ENCODE data around the gene SNAP47.

Gene SNAP47

DNA sequence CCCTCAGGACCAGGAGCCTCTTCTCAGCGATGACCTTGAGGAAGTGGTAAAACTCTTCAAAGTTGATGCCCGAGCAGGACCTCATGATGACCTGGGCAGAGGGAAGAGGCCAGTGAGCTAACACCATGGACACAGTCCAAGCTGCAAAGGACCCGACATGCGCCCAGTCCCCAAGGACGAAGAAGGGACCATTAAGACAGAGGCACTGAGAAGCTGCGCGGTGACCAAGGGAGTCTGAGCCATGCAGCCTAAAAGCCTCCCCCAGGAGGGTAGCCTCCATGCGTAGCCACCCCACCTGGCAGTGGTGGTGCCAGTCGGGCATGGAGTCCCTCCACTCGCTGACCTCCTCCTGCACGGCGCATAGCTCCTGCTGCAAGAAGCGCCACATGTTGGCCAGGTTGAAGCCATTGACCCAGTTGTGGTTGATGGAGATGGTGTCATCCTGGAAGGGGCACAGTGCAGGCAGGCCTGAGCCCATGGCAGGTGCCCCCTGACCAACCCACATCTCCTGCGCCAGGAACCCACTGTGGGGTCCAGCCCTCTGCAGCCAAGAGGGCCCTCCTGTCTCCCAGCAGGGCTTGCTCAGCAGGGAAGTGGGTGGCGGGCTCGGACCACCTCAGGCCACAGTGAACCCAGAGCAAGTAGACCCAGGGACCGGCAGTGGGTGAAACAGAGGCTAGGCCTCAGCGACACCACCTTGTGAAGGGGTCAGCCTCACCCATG, 2.5 kb upstream of the SNAP47 start:
- DNase-seq, result no peak

DNA sequence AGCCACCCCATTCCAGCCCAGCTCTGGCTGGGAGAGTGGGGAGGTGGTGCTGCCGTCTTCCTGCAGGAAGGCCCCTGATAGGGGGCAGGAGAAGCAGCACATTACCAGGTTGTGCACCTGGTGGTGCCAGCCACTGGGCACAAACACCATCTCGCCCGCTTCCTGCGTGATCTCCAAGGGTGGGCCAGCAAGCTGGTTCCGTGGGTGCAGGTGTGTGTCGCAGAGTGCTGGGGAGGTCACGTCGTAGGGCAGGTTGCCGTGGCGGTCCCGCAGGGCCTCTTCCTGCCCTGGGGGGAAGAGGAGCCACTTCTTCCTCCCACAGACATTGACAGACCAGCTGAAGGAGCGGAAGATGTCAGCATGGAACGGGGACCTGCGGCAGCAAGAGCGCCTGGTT, 1.9 kb upstream of the SNAP47 start:
- DNase-seq, result no peak

DNA sequence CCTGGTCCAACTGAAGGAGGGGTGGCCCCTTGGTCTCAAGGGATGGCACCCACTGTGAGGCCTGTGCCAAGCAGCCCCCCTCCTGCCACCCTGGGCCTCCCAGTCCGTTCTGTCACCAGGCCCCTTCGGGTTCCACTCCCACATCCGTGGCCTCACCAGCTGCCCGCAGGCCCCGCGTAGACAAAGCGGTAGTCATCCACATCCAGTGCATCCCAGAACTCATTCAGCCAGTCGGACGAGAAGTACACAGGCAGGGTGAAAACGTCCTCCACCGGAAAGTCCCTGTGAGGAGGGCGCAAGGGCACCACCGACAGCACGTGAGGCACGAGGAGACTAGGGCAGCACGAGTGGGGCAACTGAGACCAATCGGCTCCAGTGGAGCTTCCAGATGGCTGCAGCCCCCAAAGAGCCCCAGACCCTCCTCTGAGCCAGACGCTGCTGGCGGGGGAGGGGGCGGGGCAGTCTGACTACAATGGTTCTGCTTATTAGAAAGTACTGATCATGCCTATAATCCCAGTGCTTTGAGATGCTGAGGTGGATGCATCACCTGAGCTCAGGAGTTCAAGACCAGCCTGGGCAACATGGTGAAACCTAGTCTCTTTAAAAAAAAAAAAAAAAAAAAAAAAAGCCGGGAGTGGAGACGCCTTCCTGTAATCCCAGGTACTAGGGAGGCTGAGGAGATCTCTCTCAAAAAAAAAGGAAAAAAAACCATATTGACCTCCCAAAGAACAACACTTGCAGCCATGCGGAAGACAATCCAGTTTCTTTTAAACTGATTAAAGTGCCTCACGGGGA, 1.3 kb upstream of the SNAP47 start:
- no peak for DNase-seq

DNA sequence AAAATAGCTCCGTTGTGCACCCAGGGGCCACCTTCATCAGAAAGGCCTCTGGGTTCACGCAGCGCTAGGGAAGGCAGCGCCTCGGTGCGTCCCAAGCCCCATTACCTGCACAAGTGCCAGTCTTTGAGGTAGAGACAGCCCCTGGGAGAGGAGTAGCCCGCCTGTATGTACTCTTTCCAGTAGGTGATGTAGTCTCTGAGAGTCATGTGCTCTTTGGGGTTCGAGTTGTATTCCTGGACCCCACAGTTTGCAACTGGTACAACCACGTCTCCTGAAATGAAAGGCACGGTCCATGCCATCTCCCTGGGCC, 734 bp upstream of the SNAP47 start:
- DNase-seq, result no peak

DNA sequence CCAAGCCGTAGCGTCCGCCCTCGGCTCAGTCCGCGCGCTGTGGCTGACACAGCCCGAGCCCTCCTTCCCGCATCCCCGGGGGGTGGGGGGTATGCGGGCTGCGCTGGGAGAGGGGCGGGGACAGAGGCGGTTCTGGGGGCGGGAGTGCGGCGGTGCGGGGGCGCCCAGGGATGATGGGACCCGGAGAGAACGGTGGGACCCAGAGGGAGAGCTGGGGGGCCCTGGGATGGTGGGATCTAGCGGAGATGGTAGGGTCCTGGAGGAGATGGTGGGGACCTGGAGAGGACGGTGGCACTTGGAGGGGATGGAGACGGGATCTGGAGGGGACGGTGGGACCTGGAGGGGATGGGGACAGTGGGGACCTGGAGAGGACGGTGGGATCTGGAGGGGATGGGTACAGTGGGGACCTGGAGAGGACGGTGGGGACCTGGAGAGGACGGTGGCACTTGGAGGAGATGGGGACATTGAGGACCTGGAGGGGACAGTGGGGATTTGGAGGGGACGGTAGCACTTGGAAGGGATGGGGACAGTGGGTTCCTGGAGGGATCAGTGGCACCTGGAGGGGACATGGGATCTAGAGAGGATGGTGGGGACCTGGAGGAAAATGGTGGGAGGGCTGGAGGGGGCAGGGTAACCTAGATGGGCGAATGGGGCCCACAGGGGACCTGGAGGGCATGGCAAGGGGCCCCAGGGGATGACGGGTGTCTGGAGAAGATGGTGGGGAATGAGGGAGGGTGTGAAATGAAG, 477 bp downstream of the SNAP47 start:
- DNase-seq, result no peak

DNA sequence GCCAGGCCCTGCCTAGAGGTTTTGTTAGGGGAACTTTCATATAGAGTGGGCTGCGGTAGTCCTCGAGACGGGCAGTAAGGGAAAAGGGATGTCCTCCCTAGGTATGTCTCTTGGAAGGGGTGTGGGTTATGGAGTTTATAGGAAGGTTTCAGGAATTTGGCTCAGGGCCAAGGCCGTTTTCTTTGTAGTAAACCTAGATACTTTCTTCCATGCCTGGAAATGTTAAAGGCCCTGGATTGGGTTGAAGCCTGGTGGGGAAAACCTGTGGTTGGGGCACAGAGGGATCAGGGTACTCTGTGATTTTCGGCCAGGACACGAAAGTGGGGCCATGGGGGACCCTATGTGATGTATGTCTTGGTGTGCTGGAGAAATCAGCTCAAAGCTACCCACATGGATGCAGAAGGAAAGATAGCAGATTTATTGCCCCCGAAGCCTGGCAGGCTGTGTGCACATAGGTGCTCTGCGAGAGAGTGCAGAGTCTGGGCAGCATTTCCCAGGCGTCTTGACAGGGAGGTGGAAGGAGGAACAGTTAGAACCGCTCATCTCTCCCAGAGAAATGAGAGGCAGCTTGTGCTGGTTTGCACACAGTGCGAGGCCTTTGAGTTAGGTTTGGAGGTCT, 1.7 kb downstream of the SNAP47 start:
- no peak for DNase-seq

DNA sequence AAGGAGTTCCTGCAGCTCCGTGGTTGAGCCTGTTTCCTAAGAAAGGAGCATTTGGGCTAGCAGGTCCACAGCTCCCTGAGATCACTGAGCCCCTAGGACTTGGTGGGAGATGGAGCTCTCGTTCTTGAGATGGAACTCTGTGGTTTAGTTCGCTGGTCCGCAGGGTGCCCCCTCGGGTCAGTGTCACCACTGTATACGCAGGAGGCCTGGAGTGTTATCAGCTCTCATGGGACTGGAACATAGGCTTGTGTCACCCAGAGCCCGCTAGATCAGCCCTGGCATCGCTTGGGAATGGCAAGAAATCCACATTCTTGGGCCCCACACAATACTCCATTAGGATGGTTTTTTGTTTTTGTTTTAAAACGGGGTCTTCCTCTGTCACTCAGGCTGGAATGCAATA, 3.6 kb downstream of the SNAP47 start:
- no peak for DNase-seq

DNA sequence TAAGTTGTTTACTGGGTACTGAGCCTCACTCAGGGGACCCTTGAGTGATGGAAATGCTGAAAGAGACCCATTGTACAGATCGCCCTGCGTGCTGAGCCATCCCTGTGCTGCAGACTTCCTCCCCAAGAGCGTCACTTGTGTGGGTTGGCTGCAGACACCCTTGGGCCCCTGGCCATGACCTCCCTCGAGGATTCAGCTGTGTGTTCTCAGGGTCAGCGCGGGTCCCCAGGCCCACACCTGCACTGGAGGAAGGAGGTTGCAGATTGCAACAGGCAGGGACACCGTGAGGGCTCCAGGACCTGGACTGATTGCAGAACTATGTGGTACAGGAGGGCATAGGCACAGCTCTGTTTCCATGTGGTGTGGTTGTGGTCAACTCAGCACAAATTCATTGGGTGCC, 4.4 kb downstream of the SNAP47 start:
- no peak for DNase-seq

DNA sequence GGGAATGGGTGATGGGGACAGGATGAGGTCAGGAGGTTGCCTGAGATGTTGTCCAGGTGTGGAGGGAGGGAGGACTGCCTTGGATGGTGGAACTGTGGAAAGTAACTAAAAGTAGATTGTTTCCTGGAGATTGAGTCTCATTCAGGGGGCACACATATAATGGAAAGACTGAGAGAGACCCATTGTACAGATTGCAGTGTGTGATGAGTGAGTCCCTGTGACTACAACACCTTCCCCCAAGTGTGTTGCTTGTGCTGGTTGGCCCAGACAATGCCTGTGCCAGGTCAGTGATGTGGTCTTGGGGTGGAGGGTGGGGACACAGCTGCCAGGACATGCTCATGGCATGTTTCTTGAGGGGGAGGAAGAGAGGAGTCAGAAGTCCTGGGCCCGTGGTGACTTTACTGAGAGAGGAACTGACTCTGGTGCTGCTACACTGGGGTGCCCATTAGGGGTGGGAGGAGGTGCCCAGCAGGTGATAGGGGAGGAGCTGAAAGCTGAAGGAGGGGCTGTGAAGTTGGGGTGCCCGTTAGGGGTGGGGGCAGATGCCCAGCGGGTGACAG, 5.2 kb downstream of the SNAP47 start:
- DNase-seq, result no peak

DNA sequence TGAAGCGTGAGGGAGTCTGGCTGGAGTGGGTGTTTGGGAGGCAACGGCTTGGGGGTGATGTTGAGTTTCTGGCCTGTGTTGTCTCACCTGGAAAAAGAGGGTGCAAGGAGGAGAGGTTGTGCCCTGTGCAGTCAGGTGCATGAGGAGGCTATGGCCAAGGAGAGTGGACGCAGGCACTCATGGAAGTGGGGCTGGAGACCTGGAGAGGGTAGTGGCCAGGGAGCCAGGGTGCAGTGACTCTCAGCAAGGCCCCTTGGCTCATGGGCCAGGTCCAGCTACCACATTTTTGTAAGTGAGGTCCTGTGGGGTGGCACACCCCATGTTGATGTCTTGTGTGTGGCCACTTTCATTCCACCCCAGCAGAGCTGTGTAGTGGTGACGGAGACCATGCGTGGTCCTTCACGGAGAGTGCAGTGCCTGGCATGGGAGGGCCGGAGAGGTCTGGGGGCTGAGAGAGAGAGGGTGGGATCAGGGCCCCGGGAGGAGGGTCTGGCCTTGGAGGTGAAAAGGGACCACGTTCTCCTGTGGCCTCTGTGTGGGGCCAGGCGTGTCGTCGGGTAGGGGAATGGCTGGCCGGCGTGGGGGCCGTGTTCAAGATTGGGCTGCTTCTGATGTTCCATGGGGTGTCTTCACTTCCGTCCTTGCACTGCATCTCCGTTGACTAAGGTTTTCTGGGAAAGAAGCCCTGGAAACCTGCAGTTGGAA, 6.1 kb downstream of the SNAP47 start:
- DNase-seq, result no peak

DNA sequence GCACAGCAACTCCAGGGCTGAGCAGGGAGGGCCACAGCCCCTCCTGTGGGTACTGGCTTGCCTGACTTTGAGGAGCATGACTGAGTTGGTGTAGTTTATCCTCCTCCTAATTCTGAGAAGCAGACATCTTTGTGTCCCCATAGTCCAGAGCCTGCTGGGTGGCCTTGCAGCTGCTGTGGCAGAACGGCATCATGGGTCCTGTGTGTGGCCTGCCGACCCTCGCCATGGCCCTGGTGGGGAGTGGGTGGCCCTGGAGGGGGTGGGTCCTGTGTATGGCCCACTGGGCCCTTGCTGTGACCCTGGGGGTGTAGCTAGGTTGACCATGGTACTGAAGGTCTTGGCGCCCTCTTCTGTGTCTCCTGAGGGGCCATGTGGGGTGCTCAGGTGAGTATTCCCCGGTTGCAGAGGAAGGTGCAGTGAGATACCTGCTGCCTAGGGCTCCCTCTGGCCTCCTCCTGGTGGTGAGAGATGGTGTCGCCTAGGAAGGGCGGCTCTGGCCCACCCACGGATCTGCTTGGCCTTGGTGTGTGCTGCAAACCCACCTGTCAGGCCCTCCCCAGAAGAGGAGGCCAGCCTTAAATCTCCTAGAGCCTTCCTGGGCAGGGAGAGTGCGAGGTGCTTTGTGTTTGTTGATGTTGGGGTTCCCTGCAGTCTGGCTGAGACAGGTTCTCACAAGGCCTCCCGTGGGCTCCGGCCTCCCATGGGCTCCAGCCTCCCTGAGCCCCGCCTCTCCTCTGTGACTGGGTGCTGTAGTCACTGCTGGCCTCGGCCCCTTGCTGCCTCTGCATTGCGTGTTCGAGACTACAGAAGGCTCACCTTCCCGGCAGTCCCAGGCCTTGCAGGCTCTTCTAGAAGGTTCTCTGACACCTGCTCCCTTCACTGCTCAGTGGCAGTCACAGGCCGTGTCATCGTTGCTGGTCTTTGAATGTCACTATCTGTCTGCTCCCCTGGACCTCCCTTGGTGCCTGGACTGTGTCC, 7.8 kb downstream of the SNAP47 start:
- DNase-seq, result no peak

DNA sequence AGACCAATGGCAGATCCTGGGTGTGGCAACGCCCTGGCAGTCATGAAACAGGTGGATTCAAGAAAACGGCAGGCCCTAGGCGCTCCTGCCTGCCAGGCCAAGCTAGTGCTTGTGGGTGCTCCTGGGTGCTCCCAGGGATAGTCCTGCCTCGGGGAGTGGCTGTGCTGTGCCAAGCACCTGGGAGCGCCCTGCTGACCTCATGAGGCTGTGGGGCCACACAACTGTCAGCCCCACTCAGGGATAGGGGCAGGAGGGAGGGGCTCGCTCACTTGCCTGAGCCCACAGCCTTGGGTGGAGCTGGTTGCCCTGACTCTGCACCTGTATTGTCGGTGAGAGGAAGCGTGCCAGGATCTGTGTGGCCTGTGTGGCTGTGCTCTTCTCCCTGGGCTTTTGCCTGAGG, 9.4 kb downstream of the SNAP47 start:
- DNase-seq, result no peak

DNA sequence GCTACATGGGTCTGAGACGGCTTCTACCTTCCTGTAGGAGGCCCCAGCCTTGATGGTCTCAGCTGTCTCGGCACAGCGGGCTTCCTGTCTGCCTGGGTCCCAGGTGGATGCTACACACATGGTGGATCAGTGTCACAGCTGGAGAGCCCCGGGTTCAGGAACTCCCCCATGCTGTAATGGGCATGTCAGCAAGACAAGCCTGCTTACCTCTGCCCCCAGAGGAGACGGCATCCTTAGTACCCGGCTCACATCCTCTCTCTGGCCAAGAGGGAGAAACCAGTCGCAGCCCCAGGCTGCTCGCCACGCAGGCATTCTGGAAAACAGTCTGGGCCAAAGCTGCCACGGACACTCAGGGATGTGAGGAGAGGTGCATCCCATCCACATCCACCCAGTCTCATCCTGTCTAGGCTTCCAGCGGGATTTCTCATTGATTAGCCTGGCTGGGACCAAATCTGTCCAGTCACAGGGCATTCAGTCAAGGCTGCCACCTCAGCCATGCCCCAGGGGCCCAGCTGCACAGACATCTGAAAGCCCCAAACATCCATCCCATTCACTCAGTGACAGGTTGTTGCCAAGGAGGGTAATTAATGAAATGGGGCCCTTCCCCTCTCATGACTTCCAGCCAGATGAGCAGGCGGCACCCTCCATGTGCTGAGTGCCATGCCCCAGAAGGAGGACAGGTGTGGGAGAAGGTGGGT, 10.5 kb downstream of the SNAP47 start:
- DNase-seq, result no peak

DNA sequence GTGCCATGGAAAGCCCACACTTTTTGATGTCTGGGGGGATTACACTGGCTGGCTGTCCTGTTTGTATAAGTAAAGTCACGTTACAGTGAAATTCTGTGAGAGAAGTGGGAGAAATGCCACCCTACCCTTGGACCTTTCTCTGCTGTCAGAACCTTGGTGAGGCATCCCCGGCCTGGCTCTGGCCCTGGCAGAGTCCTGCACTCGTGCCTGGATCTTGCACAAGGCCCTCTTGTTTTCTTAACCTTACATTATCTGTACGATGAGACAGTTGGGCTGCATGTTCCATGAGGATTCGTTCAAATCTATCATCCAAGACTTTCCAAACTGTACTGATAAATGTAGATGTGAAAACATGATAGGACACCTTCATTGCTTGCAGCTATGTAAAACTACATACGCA, 11.4 kb downstream of the SNAP47 start:
- no peak for DNase-seq

DNA sequence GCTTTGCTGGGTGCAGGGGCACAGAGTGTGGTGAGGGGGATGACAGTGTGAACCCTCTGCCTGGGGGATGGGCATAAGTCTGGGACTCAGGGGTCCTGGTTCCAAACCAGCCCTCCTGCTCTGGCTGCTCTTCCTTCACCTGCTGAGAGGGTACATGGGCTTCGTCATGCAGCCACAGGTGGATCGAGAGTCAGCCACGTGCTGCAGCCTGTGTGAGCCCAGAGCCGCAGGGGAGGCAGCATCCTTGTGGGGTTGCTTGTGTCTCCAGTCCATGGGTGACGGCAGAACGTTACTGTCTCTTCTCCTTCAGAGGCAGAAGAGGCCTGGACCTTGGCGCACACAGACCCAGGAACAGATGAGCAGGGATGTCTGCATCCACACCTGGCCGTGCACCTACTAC, 12.1 kb downstream of the SNAP47 start:
- no peak for DNase-seq

DNA sequence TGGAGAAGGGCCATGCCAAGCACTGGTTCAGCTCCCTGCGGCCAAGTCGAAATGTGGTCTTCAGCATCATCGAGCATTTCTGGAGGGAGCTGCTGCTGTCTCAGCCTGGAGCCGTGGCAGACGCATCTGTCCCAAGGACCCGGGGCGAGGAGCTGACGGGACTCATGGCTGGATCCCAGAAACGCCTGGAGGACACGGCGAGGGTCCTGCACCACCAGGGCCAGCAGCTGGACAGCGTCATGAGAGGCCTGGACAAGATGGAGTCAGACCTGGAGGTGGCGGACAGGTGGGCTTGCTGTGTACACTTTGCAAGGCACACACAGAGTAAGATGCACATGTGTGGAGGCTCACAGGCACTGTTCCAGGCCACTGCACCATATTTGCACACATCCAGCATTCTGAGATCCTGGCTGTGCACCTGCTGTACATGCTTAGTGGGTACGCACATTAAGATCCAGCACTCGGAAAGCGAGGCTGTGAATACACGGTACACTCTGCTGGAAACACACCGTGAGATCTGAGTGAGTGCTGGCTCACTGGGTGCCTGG, 12.8 kb downstream of the SNAP47 start:
- no peak for DNase-seq

DNA sequence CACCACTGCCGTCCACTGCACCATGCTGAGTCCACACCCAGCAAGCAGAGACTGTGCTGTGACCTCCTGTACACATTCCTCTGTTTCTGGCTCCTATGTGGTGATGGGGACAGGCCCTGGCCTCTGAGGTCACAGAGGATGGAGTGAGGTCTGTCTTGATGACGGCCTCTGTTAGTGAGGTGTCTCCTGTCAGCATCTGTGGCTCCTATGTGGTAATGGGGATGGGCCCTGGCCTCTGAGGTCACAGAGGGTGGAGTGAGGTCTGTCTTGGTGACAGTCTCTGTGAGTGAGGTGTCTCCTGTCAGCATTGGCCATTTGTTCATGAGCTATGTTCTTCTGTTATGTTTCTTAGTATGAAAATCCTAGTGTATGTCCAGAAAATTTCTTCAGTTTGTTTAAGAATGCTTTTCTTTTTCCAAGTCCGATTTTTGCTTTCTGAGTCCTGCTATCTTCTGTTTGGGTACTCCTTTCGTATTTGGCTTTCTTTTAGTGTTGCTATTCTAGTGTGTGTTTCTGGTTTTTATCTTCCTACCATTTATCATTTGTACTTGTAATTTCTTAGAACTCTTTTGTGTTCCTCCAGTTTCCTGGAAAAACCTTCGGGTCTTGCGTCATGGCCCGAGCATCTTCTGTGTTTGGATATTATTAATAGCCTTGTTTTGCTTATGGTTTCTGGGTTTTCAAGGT, 13.4 kb downstream of the SNAP47 start:
- no peak for DNase-seq

DNA sequence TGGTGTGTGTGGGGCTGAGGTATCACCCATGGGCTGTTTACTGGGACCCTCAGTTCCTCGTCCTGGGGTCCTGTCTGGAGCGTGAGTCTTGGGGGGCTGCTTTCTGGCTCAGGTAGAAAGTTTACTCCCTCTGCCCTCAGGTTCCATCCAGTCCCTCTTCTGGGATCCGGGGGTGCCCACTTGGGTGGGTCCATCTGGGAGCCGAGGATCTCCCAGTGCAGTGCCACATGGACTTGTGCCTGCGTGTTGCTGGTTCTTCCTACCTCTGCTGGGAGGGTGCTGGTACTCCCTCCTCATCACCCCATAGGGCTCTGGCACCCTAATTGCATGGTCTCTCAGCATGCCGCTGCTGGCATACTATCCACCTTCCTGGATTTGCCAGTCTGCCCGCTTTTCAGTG, 14.0 kb downstream of the SNAP47 start:
- no peak for DNase-seq

DNA sequence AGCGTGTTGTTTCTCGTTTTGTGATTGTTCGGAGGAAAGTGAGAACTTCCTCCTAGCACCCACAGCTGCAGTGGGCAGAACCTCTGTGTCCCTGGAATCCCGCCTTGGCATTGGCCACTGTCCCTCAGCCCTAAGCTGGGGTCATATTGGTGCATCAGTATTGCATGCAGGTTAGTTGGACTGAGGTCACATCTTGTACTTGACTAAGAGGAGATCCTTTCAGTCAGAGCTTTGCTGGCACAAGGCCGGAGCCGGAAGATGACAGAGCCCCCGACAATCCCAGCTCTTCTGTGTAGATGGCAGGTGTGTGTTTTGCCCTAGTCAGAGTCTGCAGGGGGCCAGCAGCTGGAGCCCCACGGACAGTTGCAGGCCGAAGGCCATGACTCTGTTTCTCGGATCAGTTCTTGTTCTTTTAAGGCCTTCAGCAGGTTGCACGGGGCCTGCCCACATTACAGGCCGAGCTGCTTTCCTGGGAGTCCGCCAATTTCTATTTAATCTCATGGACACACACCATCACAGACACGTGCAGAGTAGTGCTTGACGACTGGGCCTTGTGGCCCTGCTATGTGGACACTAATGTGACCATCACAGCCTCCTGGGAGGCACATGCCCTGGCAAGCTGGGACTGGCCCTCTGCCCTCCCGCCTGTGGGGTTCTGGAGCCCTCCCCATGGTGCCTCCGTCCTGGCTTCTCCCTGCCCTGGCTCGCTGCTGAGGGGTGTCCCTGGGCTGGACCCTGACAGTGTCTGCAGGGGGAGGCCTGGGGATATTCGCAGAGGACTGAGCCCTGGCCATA, 14.9 kb downstream of the SNAP47 start:
- DNase-seq, result no peak

All from CD4-positive, alpha-beta T cell treated with Interleukin-17A for 4 hours (primary cell).